Ovary (tissue), 3 donors: ENCODE data around the gene AHRR.

Experiments
- CTCF ChIP-seq, 3 donors: fragments of 450-650 bp in 2 of 3; fragments of 200-600 bp in 1 of 3; IDR thresholded peaks; one replicate each; pipeline versions ENCODE4 v1.5.1 to v1.8.0; 2016 to 2022; ENCODE audit warnings: antibody characterized with exemption in 3 of 3, mild to moderate bottlenecking in 1 of 3
- POLR2A ChIP-seq: fragments of 450-650 bp; IDR thresholded peaks from one replicate; pipeline ENCODE4 v1.6.1; 2017; ENCODE audit warnings: antibody characterized with exemption, mild to moderate bottlenecking, moderate library complexity
- donor health status: DM: no; HTN: no; CAD: no.

GRCh38 chr5:324736-325612, 3.5 kb downstream of the AHRR start:
- TF ChIP-seq CTCF (IDR thresholded peaks at IDR 0.05) (no peak), POLR2A (no peak)
